SK-N-SH (cell line): ENCODE data around the gene FTSJ1.

Experiments used
- CHD2 ChIP-seq: fragments of 150-350 bp; IDR thresholded peaks from 2 replicates; pipeline ENCODE4 v1.6.1; 2018; ENCODE audit warnings: low read length; ENCODE audit not compliant: partially characterized antibody
- CTCF ChIP-seq: fragments of 200-600 bp; sonication (generic); IDR thresholded peaks from 2 replicates; pipeline ENCODE4 v1.6.1; 2017; ENCODE audit warnings: antibody characterized with exemption, mild to moderate bottlenecking, moderate library complexity
- EZH2phosphoT487 ChIP-seq: fragments of 200-600 bp; sonication (generic); IDR thresholded peaks from 2 replicates; pipeline ENCODE4 v1.6.1; 2017; ENCODE audit warnings: low read depth, mixed run types, mild to moderate bottlenecking, antibody characterized with exemption, moderate library complexity, borderline replicate concordance
- FOXM1 ChIP-seq: IDR thresholded peaks from 2 replicates; pipeline ENCODE4 v1.4.0; 2012; ENCODE audit warnings: low read depth, mild to moderate bottlenecking
- GABPA ChIP-seq: IDR thresholded peaks from 2 replicates; pipeline ENCODE4 v1.4.0; 2012; ENCODE audit warnings: low read depth, mild to moderate bottlenecking
- GATA2 ChIP-seq: sonication (generic); formaldehyde crosslinking; IDR thresholded peaks from 2 replicates; pipeline ENCODE4 v1.5.0; 2020; ENCODE audit warnings: mild to moderate bottlenecking, missing genetic modification reagents
- NRF1 ChIP-seq: IDR thresholded peaks from 2 replicates; pipeline ENCODE4 v1.6.1; 2012; ENCODE audit warnings: low read depth, mild to moderate bottlenecking, low read length
- RAD21 ChIP-seq: IDR thresholded peaks from 2 replicates; pipeline ENCODE4 v1.6.1; 2012; ENCODE audit warnings: mild to moderate bottlenecking, low read length
- RCOR1 ChIP-seq: fragments of 150-350 bp; IDR thresholded peaks from 2 replicates; pipeline ENCODE4 v1.6.1; 2017; ENCODE audit warnings: antibody characterized with exemption, low read length
- RFX5 ChIP-seq: IDR thresholded peaks from 2 replicates; pipeline ENCODE4 v1.6.1; 2012; ENCODE audit warnings: mild to moderate bottlenecking, improper control_type of control experiment, low read length
- SMC3 ChIP-seq: IDR thresholded peaks from 2 replicates; pipeline ENCODE4 v1.6.1; 2012; ENCODE audit warnings: low read depth, low read length, improper control_type of control experiment
- YY1 ChIP-seq: IDR thresholded peaks from 2 replicates; pipeline ENCODE4 v1.4.0; 2012; ENCODE audit warnings: low read depth, mild to moderate bottlenecking

- TF ChIP-seq CHD2 = no peak
- TF ChIP-seq CTCF = no peak
- no peak for TF ChIP-seq NRF1
- no peak for TF ChIP-seq EZH2phosphoT487
- TF ChIP-seq GATA2 = no peak
- TF ChIP-seq YY1 = no peak
- TF ChIP-seq RAD21 = no peak
- TF ChIP-seq SMC3 = no peak
- TF ChIP-seq FOXM1 = no peak
- no peak for TF ChIP-seq RFX5
- TF ChIP-seq RCOR1 = no peak
- no peak for TF ChIP-seq GABPA
Observed at GRCh38 chrX:48480142-48480541, 4.1 kb downstream of the FTSJ1 start.
